Panc1 (cell line): ENCODE data around the gene FER1L5. TPM values are rescaled to one million over a fixed set of nuclear protein-coding genes. Genes with fewer than 3 reads are reported as not detected.

ENCODE experiments used
- ATAC-seq: fragments of 200-7000 bp; cut with Tn5 transposase; 2 replicates; pipeline ENCODE4 v1.9.1; 2020; ENCODE audit warnings: mild to moderate bottlenecking, moderate library complexity
- BruUV-seq: library from RNA; stranded (reverse); fragments of 400-500 nt; replicated peaks from 2 replicates; lab custom pipeline; 2021; lab: Mats Ljungman, UMichigan
- CTCF ChIA-PET: fragments of 300-600 bp; sonication (Branson Sonifier 250); formaldehyde crosslinking; loops from one replicate; lab custom pipeline; 2022; ENCODE audit warnings: antibody characterized with exemption; lab: Charles Lee
- POLR2A ChIA-PET: fragments of 300-600 bp; sonication (Branson Sonifier 250); formaldehyde crosslinking; loops from one replicate; lab custom pipeline; 2022; ENCODE audit warnings: antibody characterized with exemption; lab: Charles Lee
- DNase-seq: peaks from one replicate; pipeline ENCODE4 v3.0.0-alpha.2; 2010; ENCODE audit warnings: low read depth, low spot score
- H3K27ac ChIP-seq: 2 replicates; pipeline ENCODE4 v1.5.1; 2011; ENCODE audit warnings: mild to moderate bottlenecking, low read length, inconsistent platforms
- H3K27me3 ChIP-seq: fragments of 200-500 bp; sonication (Bioruptor generic); 2 replicates; pipeline ENCODE4 v1.6.0; 2014; ENCODE audit warnings: low read length, inconsistent platforms; ENCODE audit not compliant: control insufficient read depth, insufficient read depth
- H3K36me3 ChIP-seq: fragments of 200-500 bp; sonication (Bioruptor generic); 2 replicates; pipeline ENCODE4 v1.5.1; 2014; ENCODE audit warnings: inconsistent platforms, mild to moderate bottlenecking, low read length, moderate library complexity; ENCODE audit not compliant: control insufficient read depth, insufficient read depth
- H3K4me1 ChIP-seq: 2 replicates; pipeline ENCODE4 v1.5.1; 2011; ENCODE audit warnings: inconsistent platforms, mild to moderate bottlenecking, low read length, moderate library complexity; ENCODE audit not compliant: control insufficient read depth, insufficient read depth
- H3K4me3 ChIP-seq, 2 experiments: 2 replicates each; pipeline ENCODE4 v1.5.1; 2011 to 2012; ENCODE audit warnings: low read depth in 2 of 2, low read length in 2 of 2, mild to moderate bottlenecking in 2 of 2, inconsistent platforms in 1 of 2, moderate library complexity in 1 of 2
- H3K9me3 ChIP-seq: fragments of 200-500 bp; sonication (Bioruptor generic); 2 replicates; pipeline ENCODE4 v1.5.1; 2014; ENCODE audit warnings: low read depth, mild to moderate bottlenecking, inconsistent platforms, low read length, moderate library complexity; ENCODE audit not compliant: control insufficient read depth, insufficient read depth
- POLR2AphosphoS5 ChIP-seq: IDR thresholded peaks from 2 replicates; pipeline ENCODE4 v1.6.1; 2012; ENCODE audit warnings: mild to moderate bottlenecking, low read depth, low read length, moderate library complexity
- SIN3A ChIP-seq: IDR thresholded peaks from 2 replicates; pipeline ENCODE4 v1.6.1; 2012; ENCODE audit warnings: low read depth, mild to moderate bottlenecking, low read length, moderate library complexity, borderline replicate concordance; ENCODE audit not compliant: insufficient read depth
- TCF7L2 ChIP-seq: IDR thresholded peaks from 2 replicates; pipeline ENCODE4 v1.6.1; 2011; ENCODE audit warnings: mild to moderate bottlenecking, low read depth, low read length, inconsistent platforms
- in situ Hi-C: cut with HindIII; loops from 2 replicates; pipeline ENCODE4 v1.10.0; 2016; ENCODE audit warnings: low sequenced_read_pairs, low pct_unique_long_range_greater_than_20kb
- intact Hi-C: fragments of 100-400 bp; cut with micrococcal nuclease; formaldehyde crosslinking; loops from one replicate; pipeline ENCODE4 v1.10.0; 2022; ENCODE audit not compliant: unreplicated experiment
- total RNA-seq: library from RNA; stranded (reverse); gene quantifications from one replicate; pipeline ENCODE4 v1.2.1, GENCODE V29; 2021; ENCODE audit not compliant: unreplicated experiment
- TF ChIP-seq, protein P1 (sequence below), 2 experiments: IDR thresholded peaks; 2 replicates each; pipeline ENCODE4 v1.6.1; 2011 to 2012; ENCODE audit warnings: low read depth in 2 of 2, control low read depth in 1 of 2, low read length in 1 of 2, mild to moderate bottlenecking in 1 of 2, moderate library complexity in 1 of 2; ENCODE audit not compliant: insufficient read depth in 1 of 2
- TF ChIP-seq, protein P2 (sequence below): fragments of 450-650 bp; IDR thresholded peaks from 2 replicates; pipeline ENCODE4 v1.5.1; 2017; ENCODE audit warnings: mild to moderate bottlenecking

The FER1L5 gene
- total RNA-seq, 1 experiment from 2014 or later: not detected

DNA sequence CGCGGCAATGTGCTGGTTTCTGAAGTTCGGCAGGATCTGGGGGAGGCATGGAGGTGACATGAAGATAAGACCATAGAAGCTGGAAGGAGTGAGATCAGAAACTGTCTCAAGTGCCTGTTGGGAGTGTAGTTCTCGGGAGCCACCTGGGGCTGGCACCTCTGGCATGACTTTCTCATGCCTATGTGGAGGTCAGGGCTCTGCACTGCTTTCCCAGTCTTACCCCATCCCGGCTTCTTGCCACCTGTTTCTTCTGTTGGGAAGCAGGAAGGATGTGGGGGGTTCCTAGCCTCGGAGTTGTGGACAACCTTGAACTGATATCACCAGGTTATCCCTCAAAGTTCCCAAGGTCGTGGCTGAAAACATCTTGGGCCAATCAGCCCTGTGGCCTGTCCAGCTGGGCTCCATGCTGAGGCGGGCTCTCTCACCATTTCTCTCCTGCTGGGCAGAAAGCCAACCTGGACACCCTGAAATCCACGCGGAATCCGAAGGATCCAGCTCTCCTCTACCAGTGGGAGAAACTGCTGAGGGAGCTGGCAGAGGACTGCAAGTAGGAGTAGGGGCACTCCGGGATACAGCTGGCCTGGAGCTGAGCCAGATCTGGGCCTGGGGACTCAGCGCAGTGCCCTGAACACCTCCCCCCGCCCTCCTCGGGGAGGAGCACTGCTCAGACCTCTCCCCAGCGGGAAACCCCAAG is 42.5 kb downstream of the FER1L5 start:
- Histone ChIP-seq H3K9me3 (no peaks in the 10 kb centered on the region), H3K36me3 (no peaks in the 10 kb centered on the region), H3K27me3 (no peaks in the 10 kb centered on the region), H3K4me1 (peaks cover 9% of the 10 kb centered on the region), H3K27ac (no peak overlapping the region), H3K4me3 (no peak overlapping the region)
- TF ChIP-seq TCF7L2: no peak
- TF ChIP-seq POLR2AphosphoS5: no peak
- TF ChIP-seq, protein P1, sequence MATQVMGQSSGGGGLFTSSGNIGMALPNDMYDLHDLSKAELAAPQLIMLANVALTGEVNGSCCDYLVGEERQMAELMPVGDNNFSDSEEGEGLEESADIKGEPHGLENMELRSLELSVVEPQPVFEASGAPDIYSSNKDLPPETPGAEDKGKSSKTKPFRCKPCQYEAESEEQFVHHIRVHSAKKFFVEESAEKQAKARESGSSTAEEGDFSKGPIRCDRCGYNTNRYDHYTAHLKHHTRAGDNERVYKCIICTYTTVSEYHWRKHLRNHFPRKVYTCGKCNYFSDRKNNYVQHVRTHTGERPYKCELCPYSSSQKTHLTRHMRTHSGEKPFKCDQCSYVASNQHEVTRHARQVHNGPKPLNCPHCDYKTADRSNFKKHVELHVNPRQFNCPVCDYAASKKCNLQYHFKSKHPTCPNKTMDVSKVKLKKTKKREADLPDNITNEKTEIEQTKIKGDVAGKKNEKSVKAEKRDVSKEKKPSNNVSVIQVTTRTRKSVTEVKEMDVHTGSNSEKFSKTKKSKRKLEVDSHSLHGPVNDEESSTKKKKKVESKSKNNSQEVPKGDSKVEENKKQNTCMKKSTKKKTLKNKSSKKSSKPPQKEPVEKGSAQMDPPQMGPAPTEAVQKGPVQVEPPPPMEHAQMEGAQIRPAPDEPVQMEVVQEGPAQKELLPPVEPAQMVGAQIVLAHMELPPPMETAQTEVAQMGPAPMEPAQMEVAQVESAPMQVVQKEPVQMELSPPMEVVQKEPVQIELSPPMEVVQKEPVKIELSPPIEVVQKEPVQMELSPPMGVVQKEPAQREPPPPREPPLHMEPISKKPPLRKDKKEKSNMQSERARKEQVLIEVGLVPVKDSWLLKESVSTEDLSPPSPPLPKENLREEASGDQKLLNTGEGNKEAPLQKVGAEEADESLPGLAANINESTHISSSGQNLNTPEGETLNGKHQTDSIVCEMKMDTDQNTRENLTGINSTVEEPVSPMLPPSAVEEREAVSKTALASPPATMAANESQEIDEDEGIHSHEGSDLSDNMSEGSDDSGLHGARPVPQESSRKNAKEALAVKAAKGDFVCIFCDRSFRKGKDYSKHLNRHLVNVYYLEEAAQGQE (IDR thresholded peaks at IDR 0.05; ENCODE audit: insufficient read depth in 1 of 2, low read depth in 2 of 2, low read length in 1 of 2): no peak
- TF ChIP-seq SIN3A: no peak
- TF ChIP-seq, protein P2, sequence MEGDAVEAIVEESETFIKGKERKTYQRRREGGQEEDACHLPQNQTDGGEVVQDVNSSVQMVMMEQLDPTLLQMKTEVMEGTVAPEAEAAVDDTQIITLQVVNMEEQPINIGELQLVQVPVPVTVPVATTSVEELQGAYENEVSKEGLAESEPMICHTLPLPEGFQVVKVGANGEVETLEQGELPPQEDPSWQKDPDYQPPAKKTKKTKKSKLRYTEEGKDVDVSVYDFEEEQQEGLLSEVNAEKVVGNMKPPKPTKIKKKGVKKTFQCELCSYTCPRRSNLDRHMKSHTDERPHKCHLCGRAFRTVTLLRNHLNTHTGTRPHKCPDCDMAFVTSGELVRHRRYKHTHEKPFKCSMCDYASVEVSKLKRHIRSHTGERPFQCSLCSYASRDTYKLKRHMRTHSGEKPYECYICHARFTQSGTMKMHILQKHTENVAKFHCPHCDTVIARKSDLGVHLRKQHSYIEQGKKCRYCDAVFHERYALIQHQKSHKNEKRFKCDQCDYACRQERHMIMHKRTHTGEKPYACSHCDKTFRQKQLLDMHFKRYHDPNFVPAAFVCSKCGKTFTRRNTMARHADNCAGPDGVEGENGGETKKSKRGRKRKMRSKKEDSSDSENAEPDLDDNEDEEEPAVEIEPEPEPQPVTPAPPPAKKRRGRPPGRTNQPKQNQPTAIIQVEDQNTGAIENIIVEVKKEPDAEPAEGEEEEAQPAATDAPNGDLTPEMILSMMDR: no peak
- ATAC-seq (no peak), DNase-seq (no peak)
- POLR2A ChIA-PET: no interaction called here
- in situ Hi-C loops (no loop called here), intact Hi-C loops (no loop called here)
- BruUV-seq: no TSS peak
- CTCF ChIA-PET: no interaction called here

DNA sequence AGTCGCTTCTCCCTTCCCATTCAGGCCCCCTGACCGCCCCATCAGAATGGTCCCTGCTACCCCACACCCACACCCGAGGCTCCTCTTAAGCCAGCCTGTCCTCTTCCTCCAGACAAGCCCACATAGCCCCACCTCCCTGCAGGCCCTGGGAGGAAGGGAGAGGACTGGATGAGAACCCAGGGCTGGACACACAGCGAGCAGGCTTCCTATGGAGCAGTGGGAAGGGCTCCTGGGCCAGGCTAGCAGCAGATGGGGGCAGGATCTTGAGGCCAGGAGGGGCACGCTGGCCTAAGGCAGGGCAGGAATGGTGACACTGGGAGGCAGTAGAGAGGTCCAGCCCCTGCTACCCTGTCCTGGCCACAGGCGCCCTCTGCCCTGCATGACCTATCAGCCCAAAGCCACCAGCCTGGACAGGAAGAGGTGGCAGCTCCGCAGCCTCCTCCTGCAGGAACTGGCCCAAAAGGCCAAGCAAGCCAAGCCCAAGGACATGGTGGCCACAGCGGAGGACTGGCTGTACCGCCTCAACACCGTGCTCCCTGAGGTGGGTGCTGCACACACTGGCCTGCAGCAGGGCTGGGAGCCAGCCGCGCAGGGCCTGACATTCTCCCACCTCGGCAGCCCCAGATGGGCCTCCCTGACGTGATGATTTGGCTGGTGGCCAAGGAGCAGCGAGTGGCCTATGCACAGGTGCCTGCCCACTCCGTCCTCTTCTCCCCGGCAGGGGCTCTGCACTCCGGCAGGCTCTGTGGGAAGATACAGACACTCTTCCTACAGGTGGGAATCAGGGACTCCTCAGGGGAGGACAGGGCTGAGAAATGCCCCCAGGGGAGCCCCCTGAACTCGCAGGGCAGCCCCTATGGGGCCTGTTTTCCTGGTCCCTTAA is 43.3 kb downstream of the FER1L5 start:
- in situ Hi-C loops: no loop called here
- no peak overlapping the region for H3K4me3 ChIP-seq
- peaks cover 2% of the 10 kb centered on the region; the same call in 1 of the 2 replicates for H3K4me1 ChIP-seq
- no peak for DNase-seq
- POLR2A ChIA-PET: no interaction called here
- no peaks in the 10 kb centered on the region for H3K9me3 ChIP-seq
- no peaks in the 10 kb centered on the region for H3K36me3 ChIP-seq
- intact Hi-C loops: no loop called here
- no peaks in the 10 kb centered on the region for H3K27me3 ChIP-seq
- ATAC-seq: peak; percentile 49
- TF ChIP-seq, protein P2: no peak
- no peak for TF ChIP-seq POLR2AphosphoS5
- TF ChIP-seq TCF7L2: no peak
- TF ChIP-seq, protein P1 (IDR thresholded peaks at IDR 0.05; ENCODE audit: insufficient read depth in 1 of 2, low read depth in 2 of 2, low read length in 1 of 2): no peak
- TF ChIP-seq SIN3A: no peak
- CTCF ChIA-PET: no interaction called here
- no peak overlapping the region for H3K27ac ChIP-seq
- no TSS peak for BruUV-seq
